Measurements from ENCODE around the gene SLC9A9.
"Not testable (repeated sequence)": the region's sequence is repeated elsewhere in the genome, so short reads cannot be mapped to it uniquely, and the experiment has no call there.

Gene SLC9A9

GRCh38 chr3:143751643-143752178 lies 96.6 kb downstream of the SLC9A9 start:
- DNase-seq = no peak

GRCh38 chr3:143750841-143751240 lies 97.4 kb downstream of the SLC9A9 start:
- no peak for DNase-seq

DNA sequence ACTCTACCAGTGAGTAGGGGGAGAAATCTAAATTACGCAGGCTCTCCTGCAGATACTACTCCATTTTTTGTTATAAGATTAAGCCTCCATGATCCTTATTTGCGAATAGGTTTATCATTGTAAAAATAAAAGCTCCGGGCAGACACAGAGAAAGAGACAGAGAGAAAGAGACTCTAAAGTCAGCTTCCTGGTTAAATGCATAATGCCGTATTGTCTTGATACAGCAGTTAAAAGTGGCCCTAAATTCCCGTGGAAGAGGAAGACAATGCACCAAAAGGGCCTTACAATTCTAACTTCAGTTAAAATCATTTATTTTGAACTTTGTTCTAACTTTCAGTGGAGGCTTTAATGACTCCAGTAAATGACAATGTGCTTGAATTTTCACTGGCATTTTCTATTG lies 98.3 kb downstream of the SLC9A9 start:
- no peak for DNase-seq

DNA sequence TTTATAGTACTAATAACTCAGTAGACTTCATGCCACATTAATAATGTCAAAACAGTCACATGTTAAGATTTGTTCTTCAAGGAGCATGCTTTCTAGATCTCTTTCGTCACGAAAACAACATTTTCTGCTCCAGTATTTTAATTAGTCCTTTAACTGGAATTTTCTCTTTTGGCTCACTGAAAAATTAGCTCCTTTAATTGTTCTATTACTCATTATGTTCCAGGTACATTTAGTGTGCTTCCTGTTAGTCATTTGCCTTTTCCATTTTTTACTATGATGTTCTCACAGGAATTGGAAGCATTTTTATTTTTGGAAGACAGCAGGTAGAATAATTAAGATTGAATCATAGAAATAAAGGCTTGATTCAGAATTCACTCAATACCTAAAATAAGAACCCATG lies 111.2 kb downstream of the SLC9A9 start:
- DNase-seq = no peak

DNA sequence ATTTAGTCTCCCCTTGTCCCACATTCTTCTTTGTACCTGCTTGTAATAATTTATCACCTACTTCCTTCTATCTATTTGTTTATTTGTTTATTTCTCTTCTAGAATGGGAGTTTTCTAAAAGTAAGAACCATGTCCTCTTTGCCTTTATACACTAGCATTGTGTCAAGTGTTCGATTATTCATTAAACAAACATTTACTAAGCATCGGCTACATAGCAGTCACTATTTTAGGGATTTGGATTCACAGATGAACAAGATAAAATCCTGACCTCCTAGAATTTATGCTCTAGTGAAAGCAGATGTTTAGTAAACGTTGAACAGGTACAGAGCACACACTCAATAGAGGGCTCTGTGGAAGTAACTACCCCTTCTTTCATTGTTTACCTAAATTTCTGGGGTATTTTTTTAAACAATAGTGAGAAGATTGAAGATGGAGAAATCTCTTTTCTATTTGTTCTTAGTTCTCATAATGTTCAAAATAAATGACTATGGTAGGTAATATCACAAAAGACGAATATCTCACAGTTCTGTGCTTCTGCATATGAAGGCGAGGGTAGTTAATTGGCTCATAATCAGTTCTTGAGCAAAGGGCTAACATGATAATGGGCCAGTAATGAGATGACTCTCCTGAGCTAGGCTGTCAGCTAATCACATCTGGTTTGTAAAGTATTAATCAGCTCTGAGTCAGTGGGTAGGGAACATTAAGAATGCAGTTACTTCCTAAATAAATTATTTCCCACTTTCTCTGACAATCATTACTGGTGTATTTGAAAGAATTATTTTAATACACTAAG lies 111.9 kb downstream of the SLC9A9 start:
- DNase-seq = no peak

GRCh38 chr3:143731776-143732175 lies 116.5 kb downstream of the SLC9A9 start:
- no peak for DNase-seq

DNA sequence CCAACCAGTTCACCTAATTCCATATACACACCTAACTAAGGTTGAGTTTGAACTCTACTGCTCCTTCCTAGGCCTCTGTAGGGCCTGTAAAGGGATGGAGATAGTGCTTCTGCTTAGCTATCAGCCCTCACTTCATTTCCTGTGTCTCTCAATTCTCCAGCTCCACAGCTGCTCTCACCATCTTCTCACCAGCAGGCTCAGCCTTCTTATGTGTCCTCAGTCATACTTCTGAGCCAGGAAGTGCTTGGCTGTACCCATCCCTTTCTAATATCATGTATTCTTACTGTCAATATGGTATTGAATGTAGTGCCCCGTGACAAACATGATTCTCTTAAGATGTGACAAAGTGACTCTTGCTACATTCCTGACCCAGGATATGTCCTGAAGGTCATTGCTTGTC lies 116.9 kb downstream of the SLC9A9 start:
- no peak for DNase-seq

- no peak for DNase-seq
Observed at GRCh38 chr3:143727391-143727790, 120.9 kb downstream of the SLC9A9 start.

GRCh38 chr3:143726727-143727126 lies 121.5 kb downstream of the SLC9A9 start:
- no peak for DNase-seq

DNA sequence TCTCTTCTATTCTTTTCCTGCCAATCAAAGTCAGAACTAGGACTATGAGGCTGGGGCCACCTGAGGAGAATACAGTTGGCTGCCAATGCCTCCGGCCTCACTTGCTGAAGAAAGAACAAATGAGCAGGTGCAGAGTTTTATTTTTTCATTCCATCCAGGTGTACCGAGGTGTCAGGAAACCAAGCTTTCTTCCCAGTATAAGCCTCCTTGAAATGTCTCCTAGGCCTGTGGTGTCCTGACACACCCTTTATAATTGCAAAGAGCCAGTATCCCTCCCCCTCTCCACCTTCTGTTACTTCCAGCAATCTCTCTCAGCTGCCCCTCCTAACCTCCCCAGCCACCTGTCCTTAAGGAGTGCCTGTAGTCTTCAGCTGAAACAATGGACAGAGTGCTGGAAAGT lies 127.9 kb downstream of the SLC9A9 start:
- no peak for DNase-seq

GRCh38 chr3:143718463-143718862 lies 129.8 kb downstream of the SLC9A9 start:
- no peak for DNase-seq

- DNase-seq = no peak
Observed at GRCh38 chr3:143716731-143717130, 131.5 kb downstream of the SLC9A9 start.

- no peak for DNase-seq
Observed at GRCh38 chr3:143712522-143712921, 135.7 kb downstream of the SLC9A9 start.

GRCh38 chr3:143707848-143708247 lies 140.4 kb downstream of the SLC9A9 start:
- no peak for DNase-seq

GRCh38 chr3:143700431-143700975 lies 147.8 kb downstream of the SLC9A9 start:
- DNase-seq = no peak

DNA sequence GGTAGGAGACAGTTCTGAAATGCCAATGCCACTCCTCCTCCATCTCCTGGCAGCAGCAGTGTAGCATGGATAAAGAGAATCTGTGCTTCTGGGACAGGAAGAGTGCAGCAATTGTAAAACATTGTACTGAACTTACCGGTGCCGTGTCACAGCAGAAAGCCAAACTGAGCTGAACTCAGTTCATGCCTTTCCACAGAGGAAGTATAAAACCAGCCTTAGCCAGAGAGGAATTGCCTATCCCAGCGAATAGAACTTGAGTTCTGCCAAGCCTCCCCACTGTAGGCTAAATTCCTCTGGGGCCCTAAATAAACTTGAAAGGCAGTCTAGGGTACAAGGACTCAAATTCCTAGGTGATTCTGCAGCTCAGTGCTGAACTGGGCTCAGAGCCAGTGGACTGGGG lies 148.8 kb downstream of the SLC9A9 start:
- DNase-seq = no peak

- DNase-seq = no peak
Observed at GRCh38 chr3:143698682-143699303, 149.5 kb downstream of the SLC9A9 start.

DNA sequence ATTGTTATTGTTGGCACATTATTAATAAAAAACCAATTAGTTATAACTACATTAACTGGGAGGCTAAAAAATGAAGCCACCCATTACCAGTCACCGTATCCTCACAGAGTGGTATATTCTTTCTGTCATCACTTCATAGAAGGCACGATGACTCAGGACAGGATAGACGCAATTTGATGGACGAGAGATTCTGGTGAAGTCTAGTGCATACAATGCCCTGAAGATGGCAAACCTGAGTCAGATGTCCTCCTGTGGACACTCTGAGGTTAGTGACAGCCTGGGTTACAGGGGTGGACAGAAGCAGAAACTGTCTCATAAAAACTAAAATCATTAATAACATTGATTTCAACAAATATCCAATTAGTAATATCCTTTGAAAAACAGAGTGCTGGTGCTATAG lies 150.3 kb downstream of the SLC9A9 start:
- DNase-seq = no peak

DNA sequence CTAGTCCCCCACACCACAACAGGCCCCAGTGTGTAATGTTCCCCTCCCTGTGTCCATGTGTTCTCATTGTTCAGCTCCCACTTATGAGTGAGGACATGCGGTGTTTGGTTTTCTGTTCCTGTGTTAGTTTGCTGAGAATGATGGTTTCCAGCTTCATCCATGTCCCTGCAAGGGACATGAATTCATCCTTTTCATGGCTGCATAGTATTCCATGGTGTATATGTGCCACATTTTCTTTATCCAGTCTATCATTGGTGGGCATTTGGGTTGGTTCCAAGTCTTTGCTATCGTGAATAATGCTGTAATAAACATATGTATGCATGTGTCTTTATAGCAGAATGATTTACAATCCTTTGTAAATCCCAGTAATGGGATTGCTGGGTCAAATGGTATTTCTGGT lies 152.9 kb downstream of the SLC9A9 start:
- not testable (repeated sequence) for DNase-seq

DNA sequence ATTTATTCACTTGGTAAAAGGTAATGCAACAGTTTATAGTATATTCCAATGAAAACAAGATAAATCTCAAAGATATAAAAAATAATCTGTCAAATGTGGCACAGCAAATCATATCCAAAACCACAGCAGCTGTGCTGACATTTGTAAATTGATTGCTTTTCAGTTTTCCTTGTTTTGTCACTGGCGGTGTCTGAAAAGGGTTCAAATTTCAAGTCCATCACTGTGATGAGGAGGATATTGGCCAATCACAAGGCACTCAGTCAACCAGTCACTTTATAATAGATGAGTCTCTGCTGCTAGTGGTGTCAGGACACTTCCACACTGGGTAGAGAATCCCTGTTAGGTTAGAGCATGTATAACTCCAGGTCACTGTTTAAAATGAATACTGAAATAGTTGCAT lies 154.8 kb downstream of the SLC9A9 start:
- DNase-seq = no peak

DNA sequence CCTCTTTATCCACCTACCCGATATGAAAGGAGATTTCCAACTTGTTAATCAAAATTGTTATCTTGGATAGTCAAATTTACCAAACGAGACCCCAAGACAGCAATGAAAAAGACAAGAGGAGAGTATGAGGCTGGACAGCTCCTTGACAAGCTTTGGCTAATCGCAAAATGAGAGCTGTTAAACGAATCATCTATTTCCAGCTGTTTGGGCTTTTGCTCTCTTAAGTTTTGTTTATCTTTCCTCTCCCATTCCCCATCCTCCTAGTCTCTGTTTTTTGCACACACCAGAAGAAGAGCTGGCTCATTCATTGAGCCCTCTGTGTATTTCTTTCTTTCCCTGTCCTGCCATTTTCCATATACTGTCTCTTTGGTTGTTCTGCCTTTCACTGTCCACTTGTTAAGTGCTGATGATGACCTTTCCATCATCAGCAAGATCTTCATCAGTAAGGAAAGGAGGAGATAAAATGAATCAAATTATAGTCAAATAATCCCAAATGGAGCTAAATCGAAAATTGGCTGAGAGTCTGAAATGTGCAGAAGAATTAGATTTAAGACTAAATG lies 161.6 kb downstream of the SLC9A9 start:
- no peak for DNase-seq

- DNase-seq = no peak
Observed at GRCh38 chr3:143685491-143685890, 162.8 kb downstream of the SLC9A9 start.

DNA sequence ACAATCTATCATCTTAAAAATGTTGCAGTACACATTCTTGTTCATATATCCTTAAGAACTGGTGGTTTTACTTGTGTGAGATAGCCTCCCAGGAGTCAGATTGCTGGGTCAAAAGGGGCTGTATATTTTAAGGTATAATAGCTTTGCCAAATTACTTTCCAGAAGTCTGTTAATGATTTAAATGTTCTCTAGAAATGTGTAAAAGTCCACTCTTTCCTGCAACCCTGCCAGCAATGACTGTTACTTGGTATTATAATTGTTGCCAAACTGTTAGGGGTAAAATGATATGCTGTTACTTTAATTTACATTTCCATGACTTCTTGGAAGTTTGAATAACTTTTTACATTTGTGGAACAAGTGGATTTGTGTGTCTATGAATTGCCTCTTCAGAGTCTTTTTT lies 170.8 kb downstream of the SLC9A9 start:
- DNase-seq = no peak

DNA sequence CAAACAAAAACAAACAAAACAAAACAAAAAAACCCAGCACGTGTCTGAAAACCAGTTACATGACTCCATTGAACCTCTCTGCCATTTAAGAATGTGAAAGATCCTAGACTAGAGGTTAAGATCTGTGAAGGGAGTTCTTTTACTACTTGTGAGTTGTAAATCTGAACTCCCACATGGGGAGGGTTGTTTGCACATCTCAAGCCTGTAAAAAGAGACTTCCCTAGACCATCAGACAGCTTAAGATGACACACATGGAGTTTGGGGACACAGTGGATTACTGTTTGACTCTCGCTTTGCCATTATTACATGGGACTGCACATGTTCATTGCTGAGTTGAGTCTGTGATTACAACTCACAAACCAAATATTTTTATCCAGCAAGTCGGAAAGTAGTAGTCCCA lies 171.5 kb downstream of the SLC9A9 start:
- no peak for DNase-seq
